Measurements from ENCODE around the gene DPH1.
A peak's percentile ranks its signal among the peaks of the same experiment; 100 is the strongest.
"Not testable (repeated sequence)": the region's sequence is repeated elsewhere in the genome, so short reads cannot be mapped to it uniquely, and the experiment has no call there.

DPH1 gene

DNA sequence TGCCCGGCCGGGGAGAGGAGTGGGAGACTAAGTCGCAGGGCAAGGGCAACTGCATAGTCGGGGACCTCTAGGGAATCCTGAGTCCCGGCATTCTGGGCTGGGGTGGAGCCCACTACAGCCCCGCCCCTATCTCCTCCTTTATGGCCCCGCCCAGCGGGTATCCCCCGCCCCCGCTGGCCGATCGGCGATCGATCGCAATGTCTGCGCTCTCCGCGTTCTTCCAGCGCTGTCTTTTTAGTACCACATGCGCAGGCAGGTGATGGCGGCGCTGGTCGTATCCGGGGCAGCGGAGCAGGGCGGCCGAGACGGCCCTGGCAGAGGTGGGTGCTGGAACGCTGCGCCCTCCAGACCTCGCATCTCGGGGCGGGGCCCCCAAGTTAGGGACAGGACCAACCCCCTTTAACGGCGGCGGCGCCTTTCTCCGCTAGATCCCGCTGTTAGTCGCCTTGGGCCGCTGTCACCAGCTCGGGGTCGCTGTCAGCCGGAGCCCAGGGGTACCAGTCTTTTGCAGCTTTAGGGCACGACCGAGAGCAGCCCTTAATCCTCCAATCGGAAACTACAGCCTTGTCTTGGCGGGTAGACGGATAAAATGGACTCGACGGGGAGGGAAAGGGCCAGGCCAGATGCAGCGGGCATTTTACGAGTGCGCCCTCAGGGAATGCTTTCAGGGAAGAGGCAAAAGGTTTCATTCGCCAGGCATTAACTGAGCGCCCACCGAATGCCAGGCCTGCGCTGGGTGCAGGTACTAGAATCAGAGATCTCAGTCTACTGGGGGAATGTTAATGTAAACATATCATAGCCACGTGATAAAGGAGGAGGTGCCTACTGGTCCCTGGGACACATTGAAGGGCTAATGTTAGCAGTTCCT is at the start of gene DPH1:
DPH1 (plus strand) TSS at position 243 of the 868 bp plus-strand sequence; CDS start at position 260, 17 bp downstream.
- peak; percentile 69 to 75 for DNase-seq (ENCODE audit: low read depth in 2 of 2)

DNA sequence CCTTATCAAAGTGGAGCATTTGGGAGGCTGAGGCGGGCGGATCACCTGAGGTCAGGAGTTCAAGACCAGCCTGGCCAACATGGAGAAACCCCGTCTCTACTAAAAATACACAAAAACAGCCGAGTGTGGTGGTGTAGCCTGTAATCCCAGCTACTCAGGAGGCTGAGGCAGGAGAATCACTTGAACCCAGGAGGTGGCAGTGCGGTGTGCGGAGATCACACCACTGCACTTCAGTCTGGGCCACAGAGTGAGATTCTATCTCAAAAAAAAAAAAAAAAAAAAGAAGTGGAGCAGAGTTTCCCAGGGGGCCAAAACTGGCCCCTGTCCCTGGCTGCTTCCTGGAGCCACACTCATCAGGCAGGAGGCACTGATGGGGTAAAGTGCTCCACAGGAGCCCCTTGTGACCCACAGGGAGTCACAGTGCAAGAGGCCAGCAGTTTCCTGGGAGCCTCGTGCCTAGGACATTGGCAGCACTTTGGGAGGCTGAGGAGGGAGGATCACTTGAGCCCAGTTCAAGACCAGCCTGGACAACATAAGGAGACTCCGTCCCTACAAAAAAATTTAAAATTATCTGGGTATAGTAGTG is 49.2 kb upstream of the DPH1 start:
- no peak for DNase-seq (ENCODE audit: low read depth in 2 of 2)

DNA sequence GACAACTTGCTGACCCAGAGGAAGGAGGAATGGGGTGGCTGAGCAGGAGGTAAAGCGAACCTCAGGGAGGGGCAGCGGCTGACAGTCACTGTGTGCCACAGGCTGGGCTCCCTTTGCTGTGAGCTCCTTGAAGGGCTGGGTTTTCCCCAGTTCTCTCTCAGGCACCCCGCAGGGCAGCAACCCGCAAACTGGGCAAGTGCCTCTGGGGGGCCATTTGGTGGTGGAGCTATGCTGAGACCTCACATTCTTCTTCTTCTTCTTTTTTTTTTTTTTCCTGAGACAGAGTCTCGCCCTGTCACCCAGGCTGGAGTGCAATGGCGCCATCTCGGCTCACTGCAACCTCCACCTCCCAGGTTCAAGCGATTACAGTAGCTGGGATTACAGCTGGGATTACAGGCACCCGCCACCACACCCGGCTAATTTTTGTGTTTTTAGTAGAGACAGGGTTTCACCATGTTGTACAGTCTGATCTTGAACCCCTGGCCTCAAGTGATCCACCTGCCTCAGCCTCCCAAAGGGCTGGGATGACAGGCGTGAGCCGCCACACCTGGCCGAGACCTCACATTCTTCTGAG is 47.1 kb upstream of the DPH1 start:
- not testable (repeated sequence) for DNase-seq (ENCODE audit: low read depth in 2 of 2)

DNA sequence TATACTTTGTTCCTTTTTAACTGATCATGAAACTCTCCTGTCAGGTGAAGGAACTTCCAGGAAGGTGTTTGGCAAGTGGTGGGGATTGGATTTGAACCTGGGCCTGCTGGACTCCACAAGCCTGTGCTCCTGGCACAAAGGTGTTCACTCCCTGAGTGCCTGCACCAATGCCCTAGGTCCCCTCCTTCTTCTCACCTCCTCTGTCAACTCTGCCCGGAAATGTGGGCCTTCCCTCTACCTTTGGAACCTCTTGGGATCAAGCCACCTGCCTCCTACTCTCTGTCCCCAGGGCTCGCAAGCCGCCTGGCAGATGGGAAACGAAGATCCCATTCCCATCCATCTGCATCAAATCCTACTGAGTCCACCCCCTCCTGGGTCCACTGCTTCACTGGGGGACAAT is 44.9 kb upstream of the DPH1 start:
- DNase-seq (ENCODE audit: low read depth in 2 of 2) = no peak

DNA sequence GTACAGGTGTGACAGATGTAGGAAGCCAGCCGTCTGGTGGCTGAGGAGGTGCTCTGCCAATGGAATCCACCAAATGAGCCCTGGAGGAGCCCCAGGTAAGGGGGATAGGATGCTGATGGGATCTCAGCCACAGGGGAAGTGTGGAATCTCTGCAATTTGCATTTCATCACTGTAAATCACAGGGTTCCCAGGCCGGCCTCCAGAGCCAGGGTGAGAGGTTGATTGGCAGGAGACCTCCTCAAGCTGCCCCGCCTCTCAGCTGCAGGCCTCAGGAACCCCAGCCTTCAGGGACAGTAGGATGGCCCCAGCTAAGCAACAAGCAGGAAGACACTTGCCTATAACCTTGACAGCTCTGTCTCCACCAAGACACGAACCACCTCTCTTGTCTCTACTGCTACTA is 44.3 kb upstream of the DPH1 start:
- DNase-seq (ENCODE audit: low read depth in 2 of 2) = no peak

DNA sequence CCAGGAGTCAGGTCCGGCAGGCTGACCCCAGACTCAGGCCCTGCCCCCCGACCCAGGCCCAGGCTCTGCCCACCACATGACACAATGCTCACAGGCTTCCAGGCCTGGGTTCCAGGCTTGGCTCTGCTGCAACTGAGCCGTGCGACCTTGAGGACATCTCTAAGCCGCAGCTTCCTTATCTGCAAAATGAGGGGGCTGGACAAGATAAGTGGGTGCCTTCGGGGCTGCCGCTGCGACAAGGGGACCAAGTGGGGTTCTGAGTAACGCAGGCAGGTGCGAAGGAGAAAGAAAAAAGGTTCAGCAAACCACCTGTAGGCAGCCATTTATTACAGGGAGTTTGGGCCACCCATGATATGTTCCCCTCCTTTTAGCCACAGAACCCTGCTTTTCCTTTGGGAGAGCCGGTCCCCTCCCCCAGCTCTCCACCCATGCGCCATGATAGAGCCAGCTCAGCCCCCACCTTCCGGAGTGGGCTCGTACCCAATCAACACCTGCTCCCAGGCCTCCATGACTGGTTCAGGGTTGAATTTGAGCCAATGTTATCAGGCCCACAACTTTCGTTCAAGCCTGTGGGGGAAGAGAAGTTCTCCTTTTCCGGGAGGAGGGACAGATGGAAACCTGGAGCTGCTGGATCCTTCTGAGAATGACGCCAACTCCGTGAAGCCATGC is 43.0 kb upstream of the DPH1 start:
- no peak for DNase-seq (ENCODE audit: low read depth in 2 of 2)

DNA sequence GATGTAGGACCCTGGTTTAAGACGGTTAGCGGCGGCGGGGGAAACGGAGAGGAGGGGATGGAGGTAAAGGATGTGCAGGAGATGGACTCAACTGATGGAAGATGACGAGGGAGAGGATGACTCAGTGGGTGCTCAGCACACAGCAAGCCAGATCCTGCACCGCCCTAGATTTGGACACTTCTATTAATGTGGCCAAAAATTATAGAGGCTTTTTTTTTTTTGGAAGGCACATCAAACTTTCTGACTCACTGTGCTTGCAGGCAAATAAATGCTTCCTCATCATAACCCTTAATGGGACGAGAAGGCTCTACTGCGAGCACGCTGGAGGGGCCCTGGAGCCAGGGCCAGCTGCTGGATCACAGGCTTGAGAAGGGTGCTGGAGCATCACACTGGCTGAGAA is 40.8 kb upstream of the DPH1 start:
- no peak for DNase-seq (ENCODE audit: low read depth in 2 of 2)

DNA sequence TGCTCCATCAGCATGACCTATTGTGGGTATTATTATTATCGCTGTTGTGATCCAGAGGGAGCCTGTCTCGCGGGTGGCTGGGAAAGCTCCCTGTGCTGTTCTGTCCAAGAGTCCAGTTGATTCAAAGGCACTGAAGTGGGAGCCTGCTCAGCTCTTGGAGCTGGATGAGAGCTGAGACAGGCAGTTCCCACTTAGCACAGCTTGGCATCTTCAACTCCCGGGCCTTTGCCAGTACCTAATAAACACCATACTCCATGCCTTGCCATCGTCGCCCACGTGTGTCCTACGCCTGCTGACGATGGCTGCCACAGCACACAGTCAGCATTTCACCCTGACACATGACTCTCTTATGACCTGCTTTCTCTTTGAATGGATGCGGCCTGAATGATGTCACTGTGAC is 37.4 kb upstream of the DPH1 start:
- no peak for DNase-seq (ENCODE audit: low read depth in 2 of 2)

DNA sequence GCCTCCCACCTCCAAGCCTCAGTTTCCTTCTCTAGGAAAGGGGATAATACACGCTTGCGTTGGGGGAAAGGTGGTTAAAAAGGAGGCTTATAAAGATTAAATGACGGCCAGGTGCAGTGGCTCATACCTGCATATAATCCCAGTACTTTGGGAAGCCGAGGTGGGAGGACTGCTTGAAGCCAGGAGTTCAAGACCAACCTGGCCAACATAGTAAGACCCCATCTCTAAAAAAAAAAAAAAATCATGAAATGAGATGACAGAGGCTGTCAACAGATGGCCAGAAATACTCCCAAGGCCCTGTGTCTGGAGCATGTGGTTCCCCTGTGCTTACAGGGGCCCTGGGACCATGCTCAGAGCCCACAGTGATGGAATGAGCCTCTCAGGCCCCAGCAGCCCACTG is 35.2 kb upstream of the DPH1 start:
- no peak for DNase-seq (ENCODE audit: low read depth in 2 of 2)

DNA sequence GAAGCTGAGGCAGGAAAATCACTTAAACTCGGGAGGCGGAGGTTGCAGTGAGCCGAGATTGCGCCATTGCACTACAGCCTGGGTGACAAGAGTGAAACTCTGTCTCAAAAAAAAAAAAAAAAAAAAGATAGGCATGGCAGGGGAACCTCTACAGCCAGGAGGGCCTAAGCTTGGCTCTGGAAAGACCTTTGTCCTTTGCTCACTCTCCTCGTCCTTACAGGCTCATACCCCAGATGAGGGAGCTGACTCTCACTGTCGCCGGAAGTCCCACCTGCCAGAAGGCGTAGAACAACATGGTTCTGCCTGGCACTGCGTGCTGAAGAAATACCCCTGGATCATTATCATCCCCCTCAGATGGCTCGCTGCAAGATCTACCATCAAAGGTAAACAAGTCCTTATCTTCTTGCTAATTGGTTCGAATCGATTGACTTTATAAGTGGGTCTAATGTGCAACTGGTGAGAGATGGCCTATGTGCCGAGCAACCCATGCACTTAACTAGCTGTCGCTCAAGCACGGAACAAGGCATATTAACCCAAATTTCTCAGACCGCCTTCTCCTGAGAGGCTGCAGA is 34.5 kb upstream of the DPH1 start:
- DNase-seq (ENCODE audit: low read depth in 2 of 2) = no peak

DNA sequence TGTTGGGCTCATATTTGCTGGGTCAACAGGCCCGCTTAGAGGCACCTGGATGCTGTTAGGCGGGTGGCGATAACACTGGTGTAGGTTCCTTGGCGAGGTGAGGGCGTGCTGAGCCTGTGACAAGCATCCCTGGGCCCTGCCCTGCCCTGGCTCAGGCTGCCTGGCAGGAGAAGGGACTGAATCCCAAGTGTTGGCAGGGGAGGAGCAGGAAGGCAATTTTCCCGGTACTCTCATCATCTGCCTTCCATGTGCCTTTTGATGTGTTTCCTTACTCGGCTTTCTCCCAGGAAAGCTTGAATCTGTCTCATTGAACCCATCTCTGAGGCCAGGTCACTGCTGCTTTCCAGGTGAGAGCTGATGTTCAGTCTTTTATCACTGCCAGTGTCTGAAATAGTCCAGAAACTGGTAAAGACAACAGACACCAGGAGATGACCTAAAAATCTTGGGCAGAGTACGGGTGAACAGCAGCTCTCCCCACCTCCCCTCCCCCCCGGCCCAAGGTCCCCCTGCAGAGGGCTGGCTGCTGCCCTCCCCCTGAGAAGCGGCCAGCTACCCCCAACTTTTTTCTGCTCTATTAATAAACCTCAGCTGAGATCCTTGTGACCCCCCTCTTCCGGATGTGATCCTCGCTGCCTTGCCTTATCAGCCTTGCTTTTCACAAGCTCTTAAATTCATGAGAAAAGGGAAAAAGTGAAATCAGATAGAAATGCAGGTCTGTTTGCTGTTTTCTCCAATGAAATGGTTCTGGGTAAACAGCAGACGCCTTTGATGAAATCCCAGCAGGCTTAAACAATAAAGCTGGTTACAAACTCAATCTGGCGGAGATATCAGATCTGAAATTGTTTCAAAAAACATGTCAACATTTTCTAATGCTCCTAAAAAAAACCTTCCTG is 33.8 kb upstream of the DPH1 start:
- no peak for DNase-seq (ENCODE audit: low read depth in 2 of 2)

DNA sequence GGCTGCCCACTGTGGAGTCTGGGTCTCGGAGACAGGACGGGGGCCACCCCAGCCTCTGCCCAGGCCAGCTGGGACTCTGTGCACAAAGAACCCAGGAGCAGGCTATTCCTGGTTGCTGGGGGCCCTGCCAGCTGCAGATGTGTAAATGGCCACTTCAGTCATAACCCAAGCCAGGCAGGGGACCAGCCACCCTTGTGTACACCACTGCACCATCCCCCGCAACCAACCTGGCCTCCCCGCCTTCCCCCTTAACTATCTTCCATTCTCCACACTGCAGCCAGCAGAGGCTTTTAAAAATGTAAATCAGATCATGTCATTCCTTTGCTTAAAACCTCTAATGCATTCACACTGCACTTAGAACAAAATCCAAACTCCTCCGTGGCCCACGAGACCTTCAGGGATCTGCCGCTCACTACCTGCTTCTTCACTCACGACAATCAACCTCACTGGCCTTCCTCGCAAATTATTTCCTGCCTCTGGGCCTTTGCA is 33.1 kb upstream of the DPH1 start:
- no peak for DNase-seq (ENCODE audit: low read depth in 2 of 2)

DNA sequence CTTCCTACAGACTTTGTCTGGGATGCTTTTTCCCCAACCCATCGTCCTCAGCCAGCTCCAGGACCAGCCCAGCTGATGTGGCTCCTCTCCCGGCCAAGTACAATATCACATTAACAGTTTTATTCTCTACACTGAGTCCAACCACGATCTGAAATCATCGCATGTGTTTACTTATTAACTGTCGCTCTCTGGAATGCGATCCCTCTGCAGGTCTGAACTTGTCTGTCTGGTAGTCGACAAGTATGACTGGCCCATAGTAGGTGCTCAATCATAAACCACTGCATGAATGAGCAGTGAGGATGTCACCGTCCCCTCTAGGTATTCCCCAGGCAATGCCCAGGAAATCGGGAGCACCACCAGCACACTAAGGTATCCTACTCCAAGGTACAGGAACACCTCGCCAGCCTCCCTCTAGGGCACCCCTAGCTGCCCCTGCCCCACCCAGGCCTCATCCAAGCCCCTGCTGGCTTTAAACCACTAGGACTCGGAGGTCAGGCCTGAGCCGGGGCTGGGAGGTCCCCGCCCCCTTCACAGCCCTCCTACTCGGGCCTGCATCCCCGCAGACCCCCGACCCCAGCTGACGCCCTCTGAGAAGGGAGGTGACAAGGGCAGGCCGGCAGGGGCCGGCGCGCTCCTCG is 32.5 kb upstream of the DPH1 start:
- no peak for DNase-seq (ENCODE audit: low read depth in 2 of 2)

DNA sequence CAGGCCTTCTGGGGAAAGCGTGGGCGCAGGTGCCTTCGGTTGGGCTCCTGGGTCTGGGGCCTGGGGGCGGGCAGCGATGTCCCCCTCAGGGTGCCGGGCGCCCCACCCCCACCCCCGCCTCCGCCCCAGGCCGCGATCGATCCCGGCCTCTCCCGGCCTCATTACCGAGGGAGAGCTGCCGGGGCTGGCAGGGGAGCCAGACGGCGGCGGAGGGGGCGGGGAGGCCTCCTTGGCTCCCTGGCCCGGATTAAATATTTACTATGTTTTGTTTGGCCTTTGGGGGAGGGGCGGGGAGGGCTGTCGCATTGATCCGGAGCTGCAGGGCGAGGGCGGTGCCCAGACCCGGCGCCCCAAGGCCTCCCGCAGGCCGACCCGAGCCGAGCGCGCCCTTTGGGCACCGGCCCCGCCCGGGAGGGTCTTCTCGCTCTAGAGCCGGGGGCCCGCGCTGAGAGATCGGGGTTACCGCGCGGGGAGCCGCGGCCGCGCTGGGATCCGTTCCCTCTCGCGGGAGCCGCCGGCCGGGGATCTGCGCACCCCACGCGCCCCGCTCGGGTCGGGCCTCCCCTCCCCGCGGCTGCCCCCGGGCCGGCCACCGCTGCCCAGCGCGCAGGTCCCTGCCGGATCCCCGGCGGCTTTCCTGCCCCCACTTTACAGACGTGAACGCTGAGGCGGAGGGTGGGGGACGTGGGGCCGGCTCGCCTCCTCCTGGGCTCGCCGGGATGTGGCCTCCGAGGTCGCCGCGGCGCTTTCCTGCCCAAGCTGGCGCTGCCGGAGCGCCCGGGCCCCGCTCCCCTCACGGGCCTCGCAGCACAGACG is 31.8 kb upstream of the DPH1 start:
- no peak for DNase-seq (ENCODE audit: low read depth in 2 of 2)

DNA sequence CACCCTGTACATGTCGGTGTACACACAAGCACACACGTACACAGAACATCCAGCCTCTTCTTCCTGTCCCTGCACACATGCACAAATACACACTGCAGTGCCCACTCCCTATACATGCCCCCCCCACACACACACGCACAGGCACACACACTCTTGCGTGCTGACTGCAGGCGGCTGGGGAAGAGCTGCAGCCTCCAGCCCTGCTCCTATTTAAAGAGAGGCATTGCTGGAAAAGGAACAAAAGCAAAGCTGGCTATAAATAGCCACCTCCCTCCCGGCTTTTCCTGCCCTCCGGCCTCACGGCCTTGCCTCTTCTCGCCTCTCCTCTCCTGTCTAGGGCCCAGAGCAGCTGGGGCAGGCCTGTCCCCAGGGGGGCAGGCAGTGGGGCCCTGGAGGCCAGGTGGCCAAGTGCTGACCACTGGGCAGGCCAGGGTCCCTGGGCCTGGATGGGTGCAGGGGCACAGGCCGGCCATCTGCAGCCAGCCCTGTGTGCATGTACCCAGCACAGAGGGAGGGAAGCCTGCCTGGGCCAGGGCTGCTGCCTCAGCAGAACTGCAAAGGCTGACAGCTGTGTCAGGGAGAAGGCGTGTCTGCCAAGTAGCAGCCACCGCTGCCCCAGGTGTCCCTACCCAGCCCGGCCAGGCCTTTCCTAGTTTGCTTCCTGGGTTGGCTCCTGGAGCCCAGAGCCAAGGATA is 30.2 kb upstream of the DPH1 start:
- DNase-seq (ENCODE audit: low read depth in 2 of 2) = no peak

DNA sequence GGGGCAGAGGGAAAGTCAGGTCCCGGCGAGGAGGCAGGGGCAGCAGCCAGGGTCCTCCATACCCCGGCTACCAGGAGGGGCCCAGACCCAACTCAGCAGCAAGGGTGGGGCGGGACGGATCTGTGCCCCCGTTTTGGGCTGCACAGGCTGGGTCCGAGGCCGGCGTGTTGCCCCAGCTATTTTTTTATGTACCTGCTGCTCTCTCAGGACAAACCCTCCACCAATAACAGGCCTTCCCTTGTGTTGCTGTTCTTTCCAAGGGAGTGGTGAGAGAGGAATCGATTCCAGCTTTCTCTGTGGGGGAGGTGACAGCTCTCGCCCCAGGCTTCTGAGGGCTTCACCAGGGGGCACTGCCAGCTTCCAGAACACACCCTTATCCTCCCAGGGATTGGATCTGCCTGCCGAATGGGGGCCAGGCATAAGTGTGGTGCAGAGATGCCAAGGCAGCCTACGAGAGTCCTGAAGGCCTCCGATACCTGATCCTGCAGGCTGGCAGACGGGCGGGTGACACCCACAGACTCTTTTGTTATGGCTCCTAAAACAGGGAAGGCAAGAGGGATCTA is 27.1 kb upstream of the DPH1 start:
- DNase-seq (ENCODE audit: low read depth in 2 of 2) = no peak

DNA sequence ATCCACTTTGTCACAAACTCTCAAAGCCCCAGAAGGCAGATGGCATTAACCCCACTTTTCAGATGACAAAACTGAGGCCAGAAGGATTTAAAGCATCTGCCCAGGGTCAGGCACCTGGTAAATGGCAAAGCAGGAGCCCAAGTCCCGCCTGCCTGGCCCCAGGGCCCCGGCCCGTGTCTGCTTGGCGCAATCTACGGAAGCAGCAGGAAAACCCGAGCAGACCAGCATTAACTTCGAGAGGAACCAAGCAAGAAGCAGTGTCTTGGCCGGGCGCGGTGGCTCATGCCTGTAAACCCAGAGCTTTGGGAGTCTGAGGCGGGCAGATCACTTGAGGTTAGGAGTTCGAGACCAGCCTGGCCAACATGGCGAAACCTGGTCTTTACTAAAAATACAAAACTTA is 26.4 kb upstream of the DPH1 start:
- no peak for DNase-seq (ENCODE audit: low read depth in 2 of 2)

DNA sequence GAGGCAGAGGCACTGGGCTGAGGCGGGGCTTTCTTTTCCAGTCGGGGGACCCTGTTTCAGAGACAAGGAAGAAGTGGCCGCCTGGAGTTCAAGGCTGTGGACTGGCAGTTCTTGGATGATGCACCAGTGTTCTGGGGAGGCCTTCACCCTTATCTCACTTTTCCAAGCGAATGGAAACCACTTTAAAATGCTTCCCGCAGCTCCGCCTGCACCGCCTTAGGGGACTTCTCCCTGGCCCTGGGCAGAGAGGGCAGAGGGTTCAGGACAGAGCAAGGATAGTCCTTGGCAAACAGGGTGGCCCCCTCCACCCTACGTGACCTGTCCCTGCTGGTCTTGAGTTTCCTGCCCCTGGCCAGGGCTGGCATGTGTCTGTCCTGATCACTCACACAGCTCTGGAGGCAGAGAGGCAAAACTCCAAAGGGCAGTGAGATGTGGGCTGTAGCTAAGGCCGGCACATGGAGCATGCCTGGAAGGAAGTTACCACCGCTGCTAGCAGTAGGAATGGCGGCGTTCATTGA is 25.5 kb upstream of the DPH1 start:
- no peak for DNase-seq (ENCODE audit: low read depth in 2 of 2)

Data from activated CD8-positive, alpha-beta memory T cell treated with anti-CD3 and anti-CD28 coated beads for 4 hours (primary cell).